GM12892 (cell line): ENCODE data around the gene HYCC2.

Source experiments
- POLR2A ChIP-seq: IDR thresholded peaks from 2 replicates; pipeline ENCODE4 v1.6.1; 2011; ENCODE audit warnings: low read depth, low read length, control low read depth
- POLR2AphosphoS5 ChIP-seq: IDR thresholded peaks from 2 replicates; pipeline ENCODE4 v1.6.1; 2011; ENCODE audit warnings: low read depth, low read length, control low read depth

DNA sequence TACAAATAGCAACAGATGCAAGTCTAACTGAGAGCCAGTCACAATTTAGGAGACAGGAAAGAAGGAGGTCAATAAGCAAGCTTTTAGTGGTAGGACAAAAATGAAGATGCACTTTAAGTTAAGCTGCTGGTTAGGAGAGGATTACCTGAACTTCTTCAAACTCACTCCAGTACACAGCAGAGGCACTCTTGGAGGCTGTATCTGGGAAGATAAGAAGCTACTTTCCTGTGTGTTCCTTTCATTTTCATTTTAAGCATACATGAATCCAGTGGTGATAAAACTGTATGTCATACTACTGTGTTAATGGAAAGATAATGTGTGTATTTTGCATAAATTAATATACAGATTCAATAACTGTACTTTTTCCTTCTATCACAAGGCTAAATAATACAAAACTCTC lies 49.6 kb downstream of the HYCC2 start:
- TF ChIP-seq POLR2A (no peak), POLR2AphosphoS5 (no peak)
